HL-60 (cell line): ENCODE measurements around the gene HS6ST3.

Experiments
- DNase-seq, 2 experiments: peaks; one replicate each; pipeline ENCODE4 v3.0.0-alpha.2; 2010 to 2020; ENCODE audit warnings: low read depth in 1 of 2, low spot score in 1 of 2
- H3K27ac ChIP-seq: fragments of 250-450 bp; sonication (Bioruptor Pico); replicated peaks from 2 replicates; pipeline ENCODE4 v1.5.1; 2020; ENCODE audit warnings: mild to moderate bottlenecking, moderate library complexity
- H3K27me3 ChIP-seq: fragments of 250-450 bp; sonication (Bioruptor Pico); 2 replicates; pipeline ENCODE4 v1.5.1; 2021; ENCODE audit warnings: mild to moderate bottlenecking, moderate library complexity; ENCODE audit not compliant: insufficient read depth, poor library complexity, severe bottlenecking
- H3K4me3 ChIP-seq: replicated peaks from 2 replicates; pipeline ENCODE4 v1.5.1; 2011; ENCODE audit warnings: mild to moderate bottlenecking, control low read depth, low read length; ENCODE audit not compliant: insufficient read depth
- CTCF ChIP-seq: IDR thresholded peaks from one replicate; pipeline ENCODE4 v1.5.1; 2011; ENCODE audit warnings: low read length, control low read depth, inconsistent platforms; ENCODE audit not compliant: insufficient read depth
- GABPA ChIP-seq: IDR thresholded peaks from 2 replicates; pipeline ENCODE4 v1.6.1; 2012; ENCODE audit warnings: low read depth
- POLR2AphosphoS5 ChIP-seq: IDR thresholded peaks from 2 replicates; pipeline ENCODE4 v1.6.1; 2012; ENCODE audit warnings: low read depth
- SPI1 ChIP-seq: IDR thresholded peaks from 2 replicates; pipeline ENCODE4 v1.6.1; 2012; ENCODE audit warnings: low read depth, mild to moderate bottlenecking, borderline replicate concordance
- TF ChIP-seq, protein P1 (sequence below): IDR thresholded peaks from 2 replicates; pipeline ENCODE4 v1.6.1; 2012; ENCODE audit warnings: low read depth; ENCODE audit not compliant: insufficient replicate concordance

Gene HS6ST3

DNA sequence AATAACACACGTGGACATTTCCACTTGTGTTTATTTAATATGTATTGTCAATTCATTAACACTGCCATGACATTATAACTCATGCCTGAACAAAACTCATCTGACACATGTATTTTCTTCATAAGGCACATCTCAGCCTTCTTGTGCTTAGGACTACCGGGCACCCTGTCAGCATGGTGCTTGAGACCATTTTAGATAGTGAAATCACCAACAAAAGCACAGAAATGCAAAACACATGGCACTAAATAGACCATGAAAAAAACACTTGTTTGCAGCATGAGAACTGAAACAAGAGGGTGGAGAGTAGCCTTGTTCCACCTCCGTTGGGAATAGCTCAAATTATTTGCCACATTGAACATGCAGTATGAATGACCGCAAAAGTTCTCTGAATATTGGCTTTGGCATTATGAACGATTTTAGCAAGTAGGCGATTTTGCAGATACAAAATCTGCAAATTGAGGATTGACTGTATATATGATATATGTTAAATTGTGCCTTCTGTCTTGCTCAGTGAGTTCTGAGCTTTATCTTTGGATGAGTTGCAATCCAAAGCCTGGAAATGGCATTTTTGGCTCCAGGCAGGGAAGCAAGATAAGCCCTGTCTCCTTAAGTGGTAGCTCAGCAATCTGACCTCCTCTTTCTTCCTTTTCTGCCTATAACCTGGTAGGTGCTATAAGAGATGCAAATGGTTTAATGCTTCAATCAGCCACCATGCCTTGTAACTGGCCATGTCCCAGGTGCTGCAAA lies 328.2 kb downstream of the HS6ST3 start:
- no peak for DNase-seq
- H3K4me3 ChIP-seq, result no peak overlapping the region
- no peak overlapping the region for H3K27ac ChIP-seq
- no peak for TF ChIP-seq GABPA
- TF ChIP-seq POLR2AphosphoS5, result no peak
- TF ChIP-seq, protein P1, sequence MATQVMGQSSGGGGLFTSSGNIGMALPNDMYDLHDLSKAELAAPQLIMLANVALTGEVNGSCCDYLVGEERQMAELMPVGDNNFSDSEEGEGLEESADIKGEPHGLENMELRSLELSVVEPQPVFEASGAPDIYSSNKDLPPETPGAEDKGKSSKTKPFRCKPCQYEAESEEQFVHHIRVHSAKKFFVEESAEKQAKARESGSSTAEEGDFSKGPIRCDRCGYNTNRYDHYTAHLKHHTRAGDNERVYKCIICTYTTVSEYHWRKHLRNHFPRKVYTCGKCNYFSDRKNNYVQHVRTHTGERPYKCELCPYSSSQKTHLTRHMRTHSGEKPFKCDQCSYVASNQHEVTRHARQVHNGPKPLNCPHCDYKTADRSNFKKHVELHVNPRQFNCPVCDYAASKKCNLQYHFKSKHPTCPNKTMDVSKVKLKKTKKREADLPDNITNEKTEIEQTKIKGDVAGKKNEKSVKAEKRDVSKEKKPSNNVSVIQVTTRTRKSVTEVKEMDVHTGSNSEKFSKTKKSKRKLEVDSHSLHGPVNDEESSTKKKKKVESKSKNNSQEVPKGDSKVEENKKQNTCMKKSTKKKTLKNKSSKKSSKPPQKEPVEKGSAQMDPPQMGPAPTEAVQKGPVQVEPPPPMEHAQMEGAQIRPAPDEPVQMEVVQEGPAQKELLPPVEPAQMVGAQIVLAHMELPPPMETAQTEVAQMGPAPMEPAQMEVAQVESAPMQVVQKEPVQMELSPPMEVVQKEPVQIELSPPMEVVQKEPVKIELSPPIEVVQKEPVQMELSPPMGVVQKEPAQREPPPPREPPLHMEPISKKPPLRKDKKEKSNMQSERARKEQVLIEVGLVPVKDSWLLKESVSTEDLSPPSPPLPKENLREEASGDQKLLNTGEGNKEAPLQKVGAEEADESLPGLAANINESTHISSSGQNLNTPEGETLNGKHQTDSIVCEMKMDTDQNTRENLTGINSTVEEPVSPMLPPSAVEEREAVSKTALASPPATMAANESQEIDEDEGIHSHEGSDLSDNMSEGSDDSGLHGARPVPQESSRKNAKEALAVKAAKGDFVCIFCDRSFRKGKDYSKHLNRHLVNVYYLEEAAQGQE, result no peak
- no peak for TF ChIP-seq SPI1
- TF ChIP-seq CTCF, result no peak
- no peaks in the 10 kb centered on the region for H3K27me3 ChIP-seq

- H3K4me3 ChIP-seq, result no peak overlapping the region
- H3K27me3 ChIP-seq, result no peaks in the 10 kb centered on the region
- TF ChIP-seq, protein P1, result no peak
- TF ChIP-seq SPI1, result no peak
- TF ChIP-seq POLR2AphosphoS5, result no peak
- no peak for TF ChIP-seq GABPA
- TF ChIP-seq CTCF, result no peak
- no peak overlapping the region for H3K27ac ChIP-seq
- DNase-seq, result no peak
Observed at GRCh38 chr13:96421314-96421713, 331.4 kb downstream of the HS6ST3 start.

DNA sequence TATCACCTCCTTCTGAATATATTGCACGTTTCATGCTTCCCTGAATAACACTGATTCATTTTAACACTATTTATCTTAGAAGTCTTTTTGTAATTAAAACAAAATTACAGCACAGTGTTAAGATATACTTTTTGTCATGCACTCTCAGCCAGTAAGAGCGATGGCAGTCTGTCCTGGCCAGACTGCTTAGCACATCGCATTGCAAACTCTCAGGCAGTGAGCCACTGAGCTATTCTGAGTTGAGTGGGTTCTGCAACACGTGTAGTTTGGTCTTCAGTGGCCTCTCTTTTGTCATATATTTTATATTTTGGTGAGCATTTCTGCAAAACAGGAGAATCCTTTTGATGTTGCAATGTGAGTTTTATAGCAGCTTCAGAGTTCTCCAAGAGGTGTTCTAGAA lies 332.1 kb downstream of the HS6ST3 start:
- DNase-seq, result no peak
- Histone ChIP-seq H3K27me3 (no peaks in the 10 kb centered on the region), H3K4me3 (no peak overlapping the region), H3K27ac (no peak overlapping the region)
- TF ChIP-seq POLR2AphosphoS5, result no peak
- TF ChIP-seq, protein P1, result no peak
- no peak for TF ChIP-seq SPI1
- no peak for TF ChIP-seq GABPA
- no peak for TF ChIP-seq CTCF
